Mesodermal cell (in vitro differentiated cells): Measurements from ENCODE around the gene CEBPG.

Source experiments
- H3K27ac ChIP-seq: 2 replicates; pipeline ENCODE4 v1.7.0; 2013; ENCODE audit warnings: mild to moderate bottlenecking, low read depth, low read length, moderate library complexity; ENCODE audit not compliant: severe bottlenecking
- H3K36me3 ChIP-seq: 2 replicates; pipeline ENCODE4 v1.7.1; 2013; ENCODE audit warnings: mild to moderate bottlenecking, low read length, moderate library complexity; ENCODE audit not compliant: control insufficient read depth, insufficient read depth
- H3K4me1 ChIP-seq: one replicate; pipeline ENCODE4 v1.7.1; 2013; ENCODE audit warnings: mild to moderate bottlenecking, low read length; ENCODE audit not compliant: insufficient read depth, control insufficient read depth, poor library complexity, severe bottlenecking
- H3K4me3 ChIP-seq: 2 replicates; pipeline ENCODE4 v1.7.0; 2013; ENCODE audit warnings: low read length, control low read depth, mild to moderate bottlenecking; ENCODE audit not compliant: insufficient read depth, poor library complexity, severe bottlenecking; ENCODE audit errors: extremely low read depth
- H3K9me3 ChIP-seq: 2 replicates; pipeline ENCODE4 v1.7.1; 2013; ENCODE audit warnings: mild to moderate bottlenecking, low read length, moderate library complexity; ENCODE audit not compliant: control insufficient read depth
- WGBS, 2 experiments: methylation state at CpG; one replicate each; pipeline ENCODE4 v1.1.5; 2013; ENCODE audit warnings: missing lambda C conversion rate in 2 of 2; ENCODE audit not compliant: insufficient coverage in 2 of 2; 5-methylcytosine and 5-hydroxymethylcytosine counted together

Gene CEBPG

GRCh38 chr19:33350538-33351309 is 22.8 kb upstream of the CEBPG start:
- Histone ChIP-seq H3K27ac (no peak overlapping the region), H3K4me3 (no peak overlapping the region), H3K4me1 (no peaks in the 10 kb centered on the region), H3K9me3 (no peaks in the 10 kb centered on the region), H3K36me3 (no peaks in the 10 kb centered on the region)
- WGBS, 2 experiments: 79 to 91% methylated on average over 8 to 11 of the region's 12 CpGs

DNA sequence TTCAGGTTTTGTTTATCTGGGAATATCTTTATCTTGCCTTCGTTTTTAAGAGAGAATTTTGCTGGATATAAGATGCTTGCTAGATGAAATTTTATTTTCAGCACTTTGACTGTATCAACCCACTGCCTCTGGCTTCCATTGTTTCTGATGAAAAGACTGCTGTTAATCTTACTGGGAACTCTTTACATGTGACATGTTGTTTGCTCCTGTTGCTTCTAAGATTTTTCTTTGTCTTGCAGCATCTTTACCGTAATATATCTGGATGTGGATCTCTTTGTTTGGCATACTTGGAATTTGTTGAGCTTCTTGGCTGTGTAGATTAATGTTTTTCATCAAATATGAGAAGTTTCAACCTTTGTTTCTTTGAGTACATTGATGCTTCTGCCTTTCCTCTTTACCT is 18.0 kb upstream of the CEBPG start:
- Histone ChIP-seq H3K36me3 (no peaks in the 10 kb centered on the region), H3K9me3 (no peaks in the 10 kb centered on the region), H3K4me3 (no peak overlapping the region), H3K4me1 (no peaks in the 10 kb centered on the region), H3K27ac (no peak overlapping the region)
- 80 to 100% methylated on average over 1 of the region's 2 CpGs for WGBS, 2 experiments

GRCh38 chr19:33357556-33357955 is 16.0 kb upstream of the CEBPG start:
- Histone ChIP-seq H3K36me3 (no peaks in the 10 kb centered on the region), H3K4me1 (no peaks in the 10 kb centered on the region), H3K9me3 (no peaks in the 10 kb centered on the region), H3K27ac (no peak overlapping the region), H3K4me3 (no peak overlapping the region)
- WGBS, 2 experiments: 50% methylated on average over 1 of the region's 1 CpG

DNA sequence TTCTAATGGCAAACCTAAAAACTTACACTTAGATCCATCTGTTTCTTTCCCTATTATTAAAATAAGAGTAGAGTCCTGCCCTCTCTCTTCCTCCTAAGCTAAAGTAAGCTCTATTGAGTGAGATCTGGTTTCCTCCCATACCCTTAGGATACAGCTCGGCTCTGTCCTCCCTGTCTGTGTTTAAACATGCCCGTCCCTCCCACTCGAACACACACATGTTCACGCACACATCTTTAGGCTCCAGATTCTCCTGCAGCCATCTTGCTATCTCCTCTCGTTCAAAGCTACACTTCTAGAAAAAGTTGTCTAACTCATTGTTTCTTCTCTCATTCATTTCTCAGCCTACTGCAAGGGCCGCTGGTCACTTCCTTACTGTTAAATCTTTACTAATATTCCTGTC is 15.1 kb upstream of the CEBPG start:
- 86 to 93% methylated on average over 5 to 6 of the region's 6 CpGs for WGBS, 2 experiments
- no peak overlapping the region for H3K4me3 ChIP-seq
- no peaks in the 10 kb centered on the region for H3K36me3 ChIP-seq
- no peak overlapping the region for H3K27ac ChIP-seq
- no peaks in the 10 kb centered on the region for H3K4me1 ChIP-seq
- no peaks in the 10 kb centered on the region for H3K9me3 ChIP-seq

DNA sequence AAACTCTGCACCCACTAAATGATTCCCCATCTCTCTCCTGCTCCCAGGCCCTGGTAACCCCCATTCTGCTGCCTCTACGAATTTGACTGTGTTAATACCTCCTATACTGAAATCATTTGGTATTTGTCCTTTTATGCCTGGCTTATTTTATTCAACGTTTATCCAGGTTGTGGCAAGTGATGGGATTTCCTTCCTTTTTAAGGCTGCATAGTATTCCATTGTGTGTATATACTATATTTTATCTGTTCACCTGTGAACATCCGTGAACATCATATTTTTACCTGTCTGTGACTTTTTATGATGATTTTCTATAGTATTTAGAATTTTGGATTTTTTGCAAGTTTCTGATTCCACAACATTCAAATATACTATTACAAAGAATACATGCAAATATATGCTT is 13.9 kb upstream of the CEBPG start:
- Histone ChIP-seq H3K36me3 (no peaks in the 10 kb centered on the region), H3K9me3 (no peaks in the 10 kb centered on the region), H3K4me3 (no peak overlapping the region), H3K4me1 (no peaks in the 10 kb centered on the region), H3K27ac (no peak overlapping the region)
- WGBS, 2 experiments: 80 to 100% methylated on average over 1 of the region's 3 CpGs

GRCh38 chr19:33362508-33363228 is 10.8 kb upstream of the CEBPG start:
- H3K4me3 ChIP-seq: no peak overlapping the region
- WGBS, 2 experiments: 92 to 96% methylated on average over 3 to 5 of the region's 6 CpGs
- no peaks in the 10 kb centered on the region for H3K4me1 ChIP-seq
- H3K9me3 ChIP-seq: no peaks in the 10 kb centered on the region
- H3K36me3 ChIP-seq: no peaks in the 10 kb centered on the region
- H3K27ac ChIP-seq: no peak overlapping the region

- 83 to 91% methylated on average over 4 to 5 of the region's 5 CpGs for WGBS, 2 experiments
Observed at GRCh38 chr19:33363476-33363875, 10.0 kb upstream of the CEBPG start.

GRCh38 chr19:33365691-33366090 is 7.8 kb upstream of the CEBPG start:
- Histone ChIP-seq H3K27ac (no peak overlapping the region), H3K9me3 (no peaks in the 10 kb centered on the region), H3K36me3 (no peaks in the 10 kb centered on the region), H3K4me3 (no peak overlapping the region), H3K4me1 (no peaks in the 10 kb centered on the region)
- 83 to 86% methylated on average over 5 to 6 of the region's 7 CpGs for WGBS, 2 experiments

More at GRCh38 chr19:33363476-33363875, 10.0 kb upstream of the CEBPG start:
- H3K9me3 ChIP-seq: no peaks in the 10 kb centered on the region
- H3K4me1 ChIP-seq: no peaks in the 10 kb centered on the region
- H3K36me3 ChIP-seq: no peaks in the 10 kb centered on the region
- no peak overlapping the region for H3K27ac ChIP-seq
- no peak overlapping the region for H3K4me3 ChIP-seq

- Histone ChIP-seq H3K27ac (no peak overlapping the region), H3K4me3 (no peak overlapping the region), H3K4me1 (no peaks in the 10 kb centered on the region), H3K9me3 (no peaks in the 10 kb centered on the region), H3K36me3 (no peaks in the 10 kb centered on the region)
- 84 to 93% methylated on average over 4 to 5 of the region's 6 CpGs for WGBS, 2 experiments
Observed at GRCh38 chr19:33366127-33366526, 7.4 kb upstream of the CEBPG start.

DNA sequence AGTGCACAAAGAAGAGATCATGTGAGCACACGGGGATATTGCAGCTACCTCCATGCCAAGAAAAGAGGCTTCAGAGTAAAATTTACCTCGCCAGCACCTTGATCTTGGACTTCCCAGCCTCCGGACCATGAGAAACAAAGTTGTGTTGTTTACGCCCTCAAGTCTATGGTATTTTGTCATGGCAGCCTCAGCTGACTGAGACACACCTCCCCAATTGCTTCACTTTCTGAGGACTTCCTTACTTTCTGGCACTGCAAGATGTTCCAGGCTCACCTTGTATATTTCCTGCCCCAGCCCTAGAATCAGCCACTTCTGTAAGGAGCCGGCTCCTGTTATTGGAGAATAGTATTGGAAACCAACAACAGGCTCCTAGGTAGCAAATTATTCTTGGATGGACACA is 6.6 kb upstream of the CEBPG start:
- H3K4me1 ChIP-seq: no peaks in the 10 kb centered on the region
- no peak overlapping the region for H3K27ac ChIP-seq
- H3K4me3 ChIP-seq: no peak overlapping the region
- H3K9me3 ChIP-seq: no peaks in the 10 kb centered on the region
- WGBS, 2 experiments: 75 to 86% methylated on average over 4 of the region's 5 CpGs
- no peaks in the 10 kb centered on the region for H3K36me3 ChIP-seq
